Astrocyte of the cerebellum (primary cell): Measurements from ENCODE around the gene SELENOM.

ENCODE experiments used
- DNase-seq: peaks from one replicate; pipeline ENCODE4 v3.0.0-alpha.2; 2011; ENCODE audit warnings: low read depth
- H3K4me3 ChIP-seq: 2 replicates; pipeline ENCODE4 v1.5.1; 2011; ENCODE audit warnings: mild to moderate bottlenecking, low read depth, low read length, moderate library complexity
- CTCF ChIP-seq: IDR thresholded peaks from 2 replicates; pipeline ENCODE4 v1.5.1; 2012; ENCODE audit warnings: low read length, low read depth, moderate library complexity, mild to moderate bottlenecking; ENCODE audit errors: missing control alignments
- in situ Hi-C: cut with HindIII; loops from 2 replicates; pipeline ENCODE4 v1.10.0; 2017; ENCODE audit warnings: low sequenced_read_pairs

SELENOM gene

GRCh38 chr22:31127181-31127772, 19.9 kb upstream of the SELENOM start:
- H3K4me3 ChIP-seq, result no peak overlapping the region
- in situ Hi-C loops, result no loop called here
- no peak for TF ChIP-seq CTCF
- DNase-seq, result no peak

GRCh38 chr22:31126869-31127175, 19.5 kb upstream of the SELENOM start:
- no peak for TF ChIP-seq CTCF
- in situ Hi-C loops, result no loop called here
- H3K4me3 ChIP-seq, result no peak overlapping the region
- no peak for DNase-seq

GRCh38 chr22:31126128-31126868, 18.9 kb upstream of the SELENOM start:
- TF ChIP-seq CTCF, result no peak
- in situ Hi-C loops, result no loop called here
- DNase-seq, result no peak
- H3K4me3 ChIP-seq, result no peak overlapping the region

GRCh38 chr22:31125521-31126117, 18.3 kb upstream of the SELENOM start:
- DNase-seq, result no peak
- in situ Hi-C loops, result no loop called here
- TF ChIP-seq CTCF, result no peak
- no peak overlapping the region for H3K4me3 ChIP-seq

- no peak overlapping the region for H3K4me3 ChIP-seq
- in situ Hi-C loops, result no loop called here
- no peak for DNase-seq
- no peak for TF ChIP-seq CTCF
Measured at GRCh38 chr22:31124811-31125465, 17.6 kb upstream of the SELENOM start.

- in situ Hi-C loops, result no loop called here
- no peak for TF ChIP-seq CTCF
- no peak overlapping the region for H3K4me3 ChIP-seq
- DNase-seq, result no peak
Measured at GRCh38 chr22:31124290-31124689, 16.9 kb upstream of the SELENOM start.
